Measurements from ENCODE around the gene SERPINA9. TPM values are rescaled to one million over a fixed set of nuclear protein-coding genes. Genes with fewer than 3 reads are reported as not detected.

SERPINA9 gene
- total RNA-seq, 1 donor from 2014 or later, result not detected

- TF ChIP-seq CTCF (IDR thresholded peaks at IDR 0.05; ENCODE audit: unreplicated experiment), result no peak
- no peaks in the 10 kb centered on the region for H3K9me3 Mint-ChIP-seq (ENCODE audit: unreplicated experiment)
- no peak overlapping the region for H3K27ac Mint-ChIP-seq (ENCODE audit: unreplicated experiment)
- no peak for DNase-seq (ENCODE audit: low spot score)
- no peak overlapping the region for H3K4me3 Mint-ChIP-seq (ENCODE audit: unreplicated experiment)
- no peaks in the 10 kb centered on the region for H3K4me1 Mint-ChIP-seq (ENCODE audit: unreplicated experiment)
- H3K27me3 Mint-ChIP-seq (ENCODE audit: unreplicated experiment), result no peaks in the 10 kb centered on the region
- no peaks in the 10 kb centered on the region for H3K36me3 Mint-ChIP-seq (ENCODE audit: low read depth, unreplicated experiment)
Observed at GRCh38 chr14:94445003-94445402, 31.0 kb downstream of the SERPINA9 start.

- Mint-ChIP-seq H3K4me1 (ENCODE audit: unreplicated experiment) (no peaks in the 10 kb centered on the region), H3K27me3 (ENCODE audit: unreplicated experiment) (no peaks in the 10 kb centered on the region), H3K27ac (ENCODE audit: unreplicated experiment) (no peak overlapping the region), H3K4me3 (ENCODE audit: unreplicated experiment) (no peak overlapping the region), H3K36me3 (ENCODE audit: low read depth, unreplicated experiment) (no peaks in the 10 kb centered on the region), H3K9me3 (ENCODE audit: unreplicated experiment) (no peaks in the 10 kb centered on the region)
- DNase-seq (ENCODE audit: low spot score), result no peak
- no peak for TF ChIP-seq CTCF (IDR thresholded peaks at IDR 0.05; ENCODE audit: unreplicated experiment)
Observed at GRCh38 chr14:94441531-94442205, 34.3 kb downstream of the SERPINA9 start.

GRCh38 chr14:94441130-94441529 is 34.9 kb downstream of the SERPINA9 start:
- Mint-ChIP-seq H3K4me3 (ENCODE audit: unreplicated experiment) (no peak overlapping the region), H3K36me3 (ENCODE audit: low read depth, unreplicated experiment) (no peaks in the 10 kb centered on the region), H3K27ac (ENCODE audit: unreplicated experiment) (no peak overlapping the region), H3K27me3 (ENCODE audit: unreplicated experiment) (no peaks in the 10 kb centered on the region), H3K4me1 (ENCODE audit: unreplicated experiment) (no peaks in the 10 kb centered on the region), H3K9me3 (ENCODE audit: unreplicated experiment) (no peaks in the 10 kb centered on the region)
- no peak for TF ChIP-seq CTCF (IDR thresholded peaks at IDR 0.05; ENCODE audit: unreplicated experiment)
- DNase-seq (ENCODE audit: low spot score), result no peak

GRCh38 chr14:94439453-94440057 is 36.4 kb downstream of the SERPINA9 start:
- Mint-ChIP-seq H3K27me3 (ENCODE audit: unreplicated experiment) (no peaks in the 10 kb centered on the region), H3K4me1 (ENCODE audit: unreplicated experiment) (no peaks in the 10 kb centered on the region), H3K9me3 (ENCODE audit: unreplicated experiment) (no peaks in the 10 kb centered on the region), H3K36me3 (ENCODE audit: low read depth, unreplicated experiment) (no peaks in the 10 kb centered on the region), H3K4me3 (ENCODE audit: unreplicated experiment) (no peak overlapping the region), H3K27ac (ENCODE audit: unreplicated experiment) (no peak overlapping the region)
- DNase-seq (ENCODE audit: low spot score), result no peak
- TF ChIP-seq CTCF (IDR thresholded peaks at IDR 0.05; ENCODE audit: unreplicated experiment), result no peak

GRCh38 chr14:94428610-94429009 is 47.4 kb downstream of the SERPINA9 start:
- Mint-ChIP-seq H3K27ac (ENCODE audit: unreplicated experiment) (no peak overlapping the region), H3K27me3 (ENCODE audit: unreplicated experiment) (no peaks in the 10 kb centered on the region), H3K4me1 (ENCODE audit: unreplicated experiment) (peaks cover 9% of the 10 kb centered on the region), H3K9me3 (ENCODE audit: unreplicated experiment) (no peaks in the 10 kb centered on the region), H3K4me3 (ENCODE audit: unreplicated experiment) (no peak overlapping the region), H3K36me3 (ENCODE audit: low read depth, unreplicated experiment) (no peaks in the 10 kb centered on the region)
- no peak for TF ChIP-seq CTCF (IDR thresholded peaks at IDR 0.05; ENCODE audit: unreplicated experiment)
- DNase-seq (ENCODE audit: low spot score), result no peak

Data from endothelial cell (in vitro differentiated cells).